HepG2 (cell line): ENCODE data around the gene GPR17. TPM values are rescaled to one million over a fixed set of nuclear protein-coding genes. Genes with fewer than 3 reads are reported as not detected.

ENCODE experiments used
- ARNTL ChIP-seq: sonication (generic); formaldehyde crosslinking; IDR thresholded peaks from 2 replicates; pipeline ENCODE4 v1.4.0; 2020; ENCODE audit warnings: mild to moderate bottlenecking, missing genetic modification reagents
- CAMTA2 ChIP-seq: sonication (generic); formaldehyde crosslinking; IDR thresholded peaks from 2 replicates; pipeline ENCODE4 v1.4.0; 2020; ENCODE audit warnings: mild to moderate bottlenecking, missing genetic modification reagents, borderline replicate concordance
- CCAR2 ChIP-seq: fragments of 200-400 bp; formaldehyde crosslinking; optimal IDR thresholded peaks from 2 replicates; pipeline ENCODE3; 2018; ENCODE audit warnings: low read depth, mild to moderate bottlenecking, low read length, moderate library complexity
- FOXO1 ChIP-seq: sonication (generic); formaldehyde crosslinking; IDR thresholded peaks from 2 replicates; pipeline ENCODE4 v1.4.0; 2020; ENCODE audit warnings: missing genetic modification reagents
- GTF2F1 ChIP-seq: fragments of 150-350 bp; IDR thresholded peaks from 2 replicates; pipeline ENCODE4 v1.6.1; 2014; ENCODE audit warnings: low read length
- HHEX ChIP-seq: IDR thresholded peaks from 2 replicates; pipeline ENCODE4 v1.6.1; 2016; ENCODE audit warnings: control low read depth
- KDM5B ChIP-seq: sonication (generic); formaldehyde crosslinking; IDR thresholded peaks from 2 replicates; pipeline ENCODE4 v1.4.0; 2020; ENCODE audit warnings: missing genetic modification reagents, mild to moderate bottlenecking, borderline replicate concordance
- MAZ ChIP-seq, 2 experiments: sonication (generic) in 1 of 2; formaldehyde crosslinking in 1 of 2; IDR thresholded peaks; 2 replicates each; pipeline versions ENCODE4 v1.5.0 to v1.6.1; 2012 to 2020; ENCODE audit warnings: low read depth in 2 of 2, mild to moderate bottlenecking in 2 of 2, borderline replicate concordance in 1 of 2, improper control_type of control experiment in 1 of 2, low read length in 1 of 2, missing genetic modification reagents in 1 of 2, moderate library complexity in 1 of 2
- PAX8 ChIP-seq: sonication (generic); formaldehyde crosslinking; IDR thresholded peaks from 2 replicates; pipeline ENCODE4 v1.8.0; 2022; ENCODE audit warnings: mild to moderate bottlenecking, missing genetic modification reagents, borderline replicate concordance
- RXRB ChIP-seq: IDR thresholded peaks from 2 replicates; pipeline ENCODE4 v1.6.1; 2016; ENCODE audit warnings: borderline replicate concordance, missing genetic modification reagents, missing compliant biosample characterization
- SCMH1 ChIP-seq: sonication (generic); formaldehyde crosslinking; IDR thresholded peaks from 2 replicates; pipeline ENCODE4 v1.9.0; 2021; ENCODE audit warnings: missing genetic modification reagents, mild to moderate bottlenecking, borderline replicate concordance
- SNRNP70 ChIP-seq: fragments of 200-400 bp; formaldehyde crosslinking; IDR thresholded peaks from 2 replicates; pipeline ENCODE4 v1.6.1; 2017; ENCODE audit warnings: mild to moderate bottlenecking, low read depth, low read length, moderate library complexity
- XRCC5 ChIP-seq: fragments of 200-400 bp; formaldehyde crosslinking; optimal IDR thresholded peaks from 2 replicates; pipeline ENCODE3; 2017; ENCODE audit warnings: mild to moderate bottlenecking, low read length
- ZNF232 ChIP-seq: sonication (generic); formaldehyde crosslinking; IDR thresholded peaks from 2 replicates; pipeline ENCODE4 v1.4.0; 2020; ENCODE audit warnings: missing genetic modification reagents, borderline replicate concordance
- ZNF556 ChIP-seq: sonication (generic); formaldehyde crosslinking; IDR thresholded peaks from 2 replicates; pipeline ENCODE4 v1.4.0; 2020; ENCODE audit warnings: mild to moderate bottlenecking, missing genetic modification reagents, borderline replicate concordance
- ZNF557 ChIP-seq: sonication (generic); formaldehyde crosslinking; IDR thresholded peaks from 2 replicates; pipeline ENCODE4 v1.4.0; 2020; ENCODE audit warnings: missing genetic modification reagents
- polyA plus RNA-seq, 8 experiments: library from polyadenylated mRNA; depleted of rRNA in 3 of 8; stranded (reverse) in 7 of 8; unstranded in 1 of 8; fragments of >200 nt; fragmentation: Illumina TruSeq in 4 of 8; extraction: Trizol in 4 of 8; gene quantifications; 2 replicates each; pipeline versions ENCODE4 v1.2.1 to v1.2.3, GENCODE V29; 2011 to 2016; ENCODE audit warnings: low read depth in 4 of 8, missing spikeins in 1 of 8, mixed read lengths in 1 of 8; ENCODE audit not compliant: insufficient read depth in 1 of 8
- total RNA-seq, 5 experiments: library from RNA; depleted of rRNA; stranded (reverse); fragments of >200 nt; fragmentation: Illumina TruSeq; extraction: Trizol; gene quantifications; 2 replicates each; pipeline ENCODE4 v1.2.3, GENCODE V29; 2016; ENCODE audit warnings: low read depth in 1 of 5
- TF ChIP-seq, protein P1 (sequence below), 2 experiments: sonication (generic) in 1 of 2; formaldehyde crosslinking in 1 of 2; IDR thresholded peaks; 2 replicates each; pipeline versions ENCODE4 v1.6.1 to v1.9.0; 2014 to 2022; ENCODE audit warnings: antibody characterized with exemption in 1 of 2, borderline replicate concordance in 1 of 2, inconsistent platforms in 1 of 2, low read depth in 1 of 2, missing genetic modification reagents in 1 of 2
- TF ChIP-seq, protein P2 (sequence below): IDR thresholded peaks from 2 replicates; pipeline ENCODE4 v1.6.1; 2016; ENCODE audit warnings: missing biosample characterization, missing genetic modification reagents, low read depth
- TF ChIP-seq, protein P3 (sequence below): sonication (generic); formaldehyde crosslinking; IDR thresholded peaks from 2 replicates; pipeline ENCODE4 v1.9.0; 2021; ENCODE audit warnings: missing genetic modification reagents, borderline replicate concordance
- TF ChIP-seq, protein P4 (sequence below): sonication (generic); formaldehyde crosslinking; conservative IDR thresholded peaks from 2 replicates; pipeline ENCODE4 v1.4.0; 2020; ENCODE audit warnings: missing genetic modification reagents

Gene GPR17
- total and polyA plus RNA-seq, 2 of the 13 experiments (the other 11 are each of a cell fraction or from before 2014, with no cell fraction given), result not detected

DNA sequence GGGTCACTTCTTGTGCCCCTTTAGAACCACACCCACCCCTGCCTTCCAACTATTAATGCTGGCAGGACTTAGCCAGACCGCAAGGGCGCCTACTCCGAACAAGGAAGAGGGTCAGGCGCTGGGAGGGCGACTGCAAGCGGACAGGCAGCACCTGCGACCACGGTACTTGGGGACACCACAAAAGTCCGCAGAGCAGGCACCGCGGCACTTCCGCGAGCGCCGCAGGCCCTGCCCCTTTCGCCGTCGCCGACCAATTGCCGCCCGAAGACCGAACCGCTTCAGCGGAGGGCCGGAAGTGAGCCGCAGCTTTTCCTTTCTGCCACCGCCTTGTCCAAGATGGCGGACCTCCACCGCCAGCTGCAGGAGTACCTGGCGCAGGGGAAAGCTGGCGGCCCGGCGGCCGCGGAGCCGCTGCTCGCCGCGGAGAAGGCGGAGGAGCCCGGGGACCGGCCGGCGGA lies 55.3 kb downstream of the GPR17 start, which contains the start of gene SFT2D3 (continued):
- TF ChIP-seq, protein P1, sequence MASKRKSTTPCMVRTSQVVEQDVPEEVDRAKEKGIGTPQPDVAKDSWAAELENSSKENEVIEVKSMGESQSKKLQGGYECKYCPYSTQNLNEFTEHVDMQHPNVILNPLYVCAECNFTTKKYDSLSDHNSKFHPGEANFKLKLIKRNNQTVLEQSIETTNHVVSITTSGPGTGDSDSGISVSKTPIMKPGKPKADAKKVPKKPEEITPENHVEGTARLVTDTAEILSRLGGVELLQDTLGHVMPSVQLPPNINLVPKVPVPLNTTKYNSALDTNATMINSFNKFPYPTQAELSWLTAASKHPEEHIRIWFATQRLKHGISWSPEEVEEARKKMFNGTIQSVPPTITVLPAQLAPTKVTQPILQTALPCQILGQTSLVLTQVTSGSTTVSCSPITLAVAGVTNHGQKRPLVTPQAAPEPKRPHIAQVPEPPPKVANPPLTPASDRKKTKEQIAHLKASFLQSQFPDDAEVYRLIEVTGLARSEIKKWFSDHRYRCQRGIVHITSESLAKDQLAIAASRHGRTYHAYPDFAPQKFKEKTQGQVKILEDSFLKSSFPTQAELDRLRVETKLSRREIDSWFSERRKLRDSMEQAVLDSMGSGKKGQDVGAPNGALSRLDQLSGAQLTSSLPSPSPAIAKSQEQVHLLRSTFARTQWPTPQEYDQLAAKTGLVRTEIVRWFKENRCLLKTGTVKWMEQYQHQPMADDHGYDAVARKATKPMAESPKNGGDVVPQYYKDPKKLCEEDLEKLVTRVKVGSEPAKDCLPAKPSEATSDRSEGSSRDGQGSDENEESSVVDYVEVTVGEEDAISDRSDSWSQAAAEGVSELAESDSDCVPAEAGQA (IDR thresholded peaks at IDR 0.05; ENCODE audit: low read depth), result peak; percentile 85
- TF ChIP-seq, protein P1 (CRISPR knock-in tag; IDR thresholded peaks at IDR 0.05; ENCODE audit: borderline replicate concordance), result no peak
- TF ChIP-seq ZNF232 (CRISPR knock-in tag) (peak; percentile 84), XRCC5 (peak; percentile 40), PAX8 (peak; percentile 83; the same call in 1 of the 2 replicates), RXRB (CRISPR knock-in tag) (peak; percentile 59; the same call in 1 of the 2 replicates), SCMH1 (no peak), SNRNP70 (no peak), CAMTA2 (peak; percentile 32; the same call in 1 of the 2 replicates), ARNTL (0 out of 2 replicates have a peak, but pooled peaks have one; percentile 40), ZNF557 (peak; percentile 44), KDM5B (CRISPR knock-in tag) (peak; percentile 80), CCAR2 (no peak), ZNF556 (peak; percentile 93), GTF2F1 (no peak), FOXO1 (CRISPR knock-in tag) (peak; percentile 65), MAZ (IDR thresholded peaks at IDR 0.05; ENCODE audit: borderline replicate concordance, low read depth, low read length) (peak; percentile 52; the same call in 1 of the 2 replicates), MAZ (CRISPR knock-in tag; IDR thresholded peaks at IDR 0.05; ENCODE audit: low read depth) (no peak), HHEX (no peak; the same call in 1 of the 2 replicates)
- TF ChIP-seq, protein P2, sequence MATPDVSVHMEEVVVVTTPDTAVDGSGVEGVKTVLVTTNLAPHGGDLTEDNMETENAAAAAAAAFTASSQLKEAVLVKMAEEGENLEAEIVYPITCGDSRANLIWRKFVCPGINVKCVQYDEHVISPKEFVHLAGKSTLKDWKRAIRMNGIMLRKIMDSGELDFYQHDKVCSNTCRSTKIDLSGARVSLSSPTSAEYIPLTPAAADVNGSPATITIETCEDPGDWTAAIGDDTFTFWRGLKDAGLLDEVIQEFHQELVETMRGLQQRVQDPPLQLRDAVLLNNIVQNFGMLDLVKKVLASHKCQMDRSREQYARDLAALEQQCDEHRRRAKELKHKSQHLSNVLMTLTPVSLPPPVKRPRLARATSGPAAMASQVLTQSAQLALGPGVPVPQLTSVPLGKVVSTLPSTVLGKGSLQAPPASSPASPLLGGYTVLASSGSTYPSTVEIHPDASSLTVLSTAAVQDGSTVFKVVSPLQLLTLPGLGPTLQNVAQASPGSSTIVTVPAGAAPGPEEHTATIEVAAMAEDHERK (CRISPR knock-in tag), result no peak
- TF ChIP-seq, protein P3, sequence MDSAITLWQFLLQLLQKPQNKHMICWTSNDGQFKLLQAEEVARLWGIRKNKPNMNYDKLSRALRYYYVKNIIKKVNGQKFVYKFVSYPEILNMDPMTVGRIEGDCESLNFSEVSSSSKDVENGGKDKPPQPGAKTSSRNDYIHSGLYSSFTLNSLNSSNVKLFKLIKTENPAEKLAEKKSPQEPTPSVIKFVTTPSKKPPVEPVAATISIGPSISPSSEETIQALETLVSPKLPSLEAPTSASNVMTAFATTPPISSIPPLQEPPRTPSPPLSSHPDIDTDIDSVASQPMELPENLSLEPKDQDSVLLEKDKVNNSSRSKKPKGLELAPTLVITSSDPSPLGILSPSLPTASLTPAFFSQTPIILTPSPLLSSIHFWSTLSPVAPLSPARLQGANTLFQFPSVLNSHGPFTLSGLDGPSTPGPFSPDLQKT (CRISPR knock-in tag), result peak; percentile 19; the same call in 1 of the 2 replicates
- TF ChIP-seq, protein P4, sequence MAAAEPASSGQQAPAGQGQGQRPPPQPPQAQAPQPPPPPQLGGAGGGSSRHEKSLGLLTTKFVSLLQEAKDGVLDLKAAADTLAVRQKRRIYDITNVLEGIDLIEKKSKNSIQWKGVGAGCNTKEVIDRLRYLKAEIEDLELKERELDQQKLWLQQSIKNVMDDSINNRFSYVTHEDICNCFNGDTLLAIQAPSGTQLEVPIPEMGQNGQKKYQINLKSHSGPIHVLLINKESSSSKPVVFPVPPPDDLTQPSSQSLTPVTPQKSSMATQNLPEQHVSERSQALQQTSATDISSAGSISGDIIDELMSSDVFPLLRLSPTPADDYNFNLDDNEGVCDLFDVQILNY (CRISPR knock-in tag), result no peak
